ENCODE results near the gene BTBD6. TPM values are rescaled to one million over a fixed set of nuclear protein-coding genes. Genes with fewer than 3 reads are reported as not detected.
"Not testable (repeated sequence)": the region's sequence is repeated elsewhere in the genome, so short reads cannot be mapped to it uniquely, and the experiment has no call there.

The BTBD6 gene
- total and polyA plus RNA-seq, 9 donors, result 32.6 to 46.6 (median 37.9) TPM

DNA sequence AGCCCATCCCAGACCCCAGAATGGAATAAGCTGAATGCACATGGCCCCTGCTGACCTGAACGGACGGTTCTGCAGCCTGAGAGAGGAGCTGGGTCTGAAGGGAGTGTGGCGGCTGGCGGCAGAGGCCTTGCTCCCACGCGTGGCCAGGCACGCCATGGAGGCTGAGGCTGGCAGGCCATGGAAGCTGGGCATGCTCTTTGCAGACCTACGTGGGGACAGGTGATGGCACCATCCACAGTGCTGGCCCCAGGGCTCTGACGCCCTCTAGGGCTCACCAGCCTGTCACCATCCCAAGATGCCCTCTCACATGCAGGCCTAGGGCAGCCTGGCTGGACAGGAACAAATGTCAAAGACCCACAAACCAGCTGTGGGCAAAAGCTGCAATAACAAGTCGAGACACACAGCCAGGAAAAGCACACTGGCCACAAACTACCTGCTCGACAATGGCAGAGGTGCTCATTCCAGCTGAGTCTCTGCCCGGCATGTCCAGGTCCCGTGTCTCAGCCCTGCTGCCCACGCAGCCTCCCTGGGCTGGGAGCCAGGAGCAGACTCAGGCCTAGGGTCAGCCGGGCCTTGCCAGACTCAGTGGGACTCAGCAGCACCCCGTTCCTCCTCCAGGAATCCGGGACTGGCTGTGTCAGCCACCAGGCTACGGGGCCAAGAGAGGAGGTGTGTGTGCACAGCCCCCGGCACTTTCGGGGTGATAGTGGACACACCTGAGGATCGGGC, 19.7 kb downstream of the BTBD6 start:
- Histone ChIP-seq H3K27me3 (ENCODE audit: control insufficient read depth, insufficient read depth, low read length) (no peaks in the 10 kb centered on the region), H3K4me1 (ENCODE audit: control insufficient read depth, insufficient read depth, low read length) (no peaks in the 10 kb centered on the region), H3K9me3 (replicated peaks; ENCODE audit: control insufficient read depth, low read depth, low read length) (no peaks in the 10 kb centered on the region), H3K36me3 (ENCODE audit: control insufficient read depth, insufficient read depth, low read length) (peaks cover 26% of the 10 kb centered on the region), H3K27ac (ENCODE audit: low read length) (no peak overlapping the region), H3K4me3 (ENCODE audit: low read length) (no peak overlapping the region)
- WGBS (ENCODE audit: insufficient coverage), result 82% methylated on average over 18 of the region's 21 CpGs
- DNase-seq, result no peak

DNA sequence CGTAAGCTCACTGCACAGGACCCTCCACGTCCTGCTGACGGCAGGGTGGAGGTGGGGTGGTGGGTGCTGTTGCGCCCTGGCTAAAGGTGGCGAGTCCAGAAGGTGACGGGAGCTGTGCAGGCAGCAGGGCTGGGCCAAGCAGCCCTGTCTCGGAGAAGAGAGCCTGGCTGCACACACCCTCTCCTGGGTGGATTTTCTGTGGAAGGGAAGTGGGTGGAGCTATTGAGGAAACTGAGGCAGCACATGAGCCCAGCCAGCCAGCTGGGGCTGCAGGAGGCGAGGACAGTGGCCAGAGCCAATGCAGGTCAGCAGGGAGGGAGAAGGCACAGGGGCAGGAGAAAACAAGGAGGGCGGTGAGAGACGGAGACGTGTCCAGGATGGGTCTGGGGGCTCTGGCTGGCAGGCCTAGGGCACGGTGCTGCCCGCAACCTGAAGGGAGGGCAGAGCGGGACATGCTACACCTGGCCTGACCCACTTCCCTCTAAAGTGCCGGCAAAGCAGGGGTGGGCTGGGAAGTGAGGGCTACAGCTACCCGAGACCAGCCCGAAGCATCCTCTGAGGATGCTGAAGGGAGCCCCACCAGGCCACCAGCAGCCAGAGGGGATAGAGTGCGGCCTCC, 20.5 kb downstream of the BTBD6 start:
- Histone ChIP-seq H3K27ac (ENCODE audit: low read length) (no peak overlapping the region), H3K4me1 (ENCODE audit: control insufficient read depth, insufficient read depth, low read length) (no peaks in the 10 kb centered on the region), H3K4me3 (ENCODE audit: low read length) (no peak overlapping the region), H3K36me3 (ENCODE audit: control insufficient read depth, insufficient read depth, low read length) (peaks cover 22% of the 10 kb centered on the region), H3K9me3 (replicated peaks; ENCODE audit: control insufficient read depth, low read depth, low read length) (no peaks in the 10 kb centered on the region), H3K27me3 (ENCODE audit: control insufficient read depth, insufficient read depth, low read length) (no peaks in the 10 kb centered on the region)
- 85% methylated on average over 14 of the region's 18 CpGs for WGBS (ENCODE audit: insufficient coverage)
- no peak for DNase-seq

- Histone ChIP-seq H3K4me1 (ENCODE audit: control insufficient read depth, insufficient read depth, low read length) (no peaks in the 10 kb centered on the region), H3K4me3 (ENCODE audit: low read length) (no peak overlapping the region), H3K36me3 (ENCODE audit: control insufficient read depth, insufficient read depth, low read length) (peaks cover 18% of the 10 kb centered on the region), H3K27ac (ENCODE audit: low read length) (no peak overlapping the region), H3K27me3 (ENCODE audit: control insufficient read depth, insufficient read depth, low read length) (no peaks in the 10 kb centered on the region), H3K9me3 (replicated peaks; ENCODE audit: control insufficient read depth, low read depth, low read length) (no peaks in the 10 kb centered on the region)
- no peak for DNase-seq
- 87% methylated on average over 10 of the region's 11 CpGs for WGBS (ENCODE audit: insufficient coverage)
Observed at GRCh38 chr14:105269405-105269804, 21.1 kb downstream of the BTBD6 start.

DNA sequence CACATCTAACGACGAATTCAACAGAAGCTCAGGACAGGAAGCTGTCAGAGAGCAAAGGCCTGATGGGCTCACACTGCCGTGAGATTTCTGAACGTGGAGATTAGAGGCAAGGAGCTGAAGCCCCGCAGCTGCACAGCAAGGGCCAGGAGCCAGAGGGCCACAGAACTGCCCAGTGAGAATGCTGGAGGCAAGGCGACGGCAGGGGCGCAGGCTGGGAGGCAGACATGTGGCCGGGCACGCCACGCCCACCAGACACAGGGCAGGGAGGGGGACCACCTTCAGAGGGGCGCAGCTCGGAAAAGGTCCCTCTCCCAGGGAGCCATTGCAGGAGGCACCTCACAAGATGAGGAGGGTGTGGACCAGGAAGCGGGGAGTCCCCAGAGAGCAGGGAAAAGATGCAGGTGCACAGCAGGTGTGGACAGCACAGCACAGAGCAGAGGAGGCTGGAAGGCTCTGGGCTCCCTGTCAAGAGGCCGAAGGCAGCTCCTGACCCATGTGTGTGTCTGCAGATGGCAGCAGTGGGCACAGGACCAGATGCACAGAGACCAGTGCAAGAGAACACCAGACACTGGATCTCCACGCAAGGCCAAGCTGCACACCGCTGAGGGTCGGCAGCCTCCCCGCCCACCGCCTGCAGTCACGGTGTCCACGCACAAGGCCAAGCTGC, 23.0 kb downstream of the BTBD6 start:
- DNase-seq, result no peak
- H3K36me3 ChIP-seq (ENCODE audit: control insufficient read depth, insufficient read depth, low read length), result peaks cover 12% of the 10 kb centered on the region
- H3K4me3 ChIP-seq (ENCODE audit: low read length), result no peak overlapping the region
- H3K27ac ChIP-seq (ENCODE audit: low read length), result no peak overlapping the region
- no peaks in the 10 kb centered on the region for H3K9me3 ChIP-seq (replicated peaks; ENCODE audit: control insufficient read depth, low read depth, low read length)
- H3K27me3 ChIP-seq (ENCODE audit: control insufficient read depth, insufficient read depth, low read length), result no peaks in the 10 kb centered on the region
- H3K4me1 ChIP-seq (ENCODE audit: control insufficient read depth, insufficient read depth, low read length), result peaks cover 11% of the 10 kb centered on the region
- WGBS (ENCODE audit: insufficient coverage), result 70% methylated on average over 15 of the region's 22 CpGs

GRCh38 chr14:105272623-105273022, 24.3 kb downstream of the BTBD6 start:
- Histone ChIP-seq H3K9me3 (replicated peaks; ENCODE audit: control insufficient read depth, low read depth, low read length) (no peaks in the 10 kb centered on the region), H3K36me3 (ENCODE audit: control insufficient read depth, insufficient read depth, low read length) (peaks cover 12% of the 10 kb centered on the region), H3K4me1 (ENCODE audit: control insufficient read depth, insufficient read depth, low read length) (peaks cover 11% of the 10 kb centered on the region), H3K27me3 (ENCODE audit: control insufficient read depth, insufficient read depth, low read length) (no peaks in the 10 kb centered on the region), H3K4me3 (ENCODE audit: low read length) (no peak overlapping the region), H3K27ac (ENCODE audit: low read length) (no peak overlapping the region)
- DNase-seq, result no peak
- 86% methylated on average over 12 of the region's 15 CpGs for WGBS (ENCODE audit: insufficient coverage)

DNA sequence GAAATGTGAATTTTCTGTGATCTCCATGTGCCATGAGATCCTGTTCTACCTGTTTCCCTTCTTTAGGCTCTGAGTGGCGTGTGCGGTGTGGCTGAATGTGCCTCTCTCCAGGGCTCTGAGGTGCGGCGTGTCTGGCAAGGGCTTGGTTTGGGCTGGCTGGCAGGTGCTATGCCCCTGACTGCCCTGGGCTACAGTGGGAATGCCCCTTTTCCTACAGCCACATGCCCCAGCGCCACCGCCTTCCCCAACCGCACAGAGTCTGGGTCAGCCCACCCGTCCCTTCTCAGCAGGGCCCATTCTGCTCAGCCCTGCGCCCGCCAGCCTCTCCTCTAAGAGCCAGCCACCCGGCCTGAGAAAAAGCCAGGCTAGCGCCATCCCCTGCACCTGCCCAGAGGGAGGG, 24.7 kb downstream of the BTBD6 start:
- Histone ChIP-seq H3K27me3 (ENCODE audit: control insufficient read depth, insufficient read depth, low read length) (no peaks in the 10 kb centered on the region), H3K4me3 (ENCODE audit: low read length) (no peak overlapping the region), H3K4me1 (ENCODE audit: control insufficient read depth, insufficient read depth, low read length) (peaks cover 11% of the 10 kb centered on the region), H3K9me3 (replicated peaks; ENCODE audit: control insufficient read depth, low read depth, low read length) (no peaks in the 10 kb centered on the region), H3K36me3 (ENCODE audit: control insufficient read depth, insufficient read depth, low read length) (peaks cover 12% of the 10 kb centered on the region), H3K27ac (ENCODE audit: low read length) (no peak overlapping the region)
- 95% methylated on average over 11 of the region's 12 CpGs for whole genome bisulfite sequencing (ENCODE audit: insufficient coverage)
- no peak for DNase-seq

DNA sequence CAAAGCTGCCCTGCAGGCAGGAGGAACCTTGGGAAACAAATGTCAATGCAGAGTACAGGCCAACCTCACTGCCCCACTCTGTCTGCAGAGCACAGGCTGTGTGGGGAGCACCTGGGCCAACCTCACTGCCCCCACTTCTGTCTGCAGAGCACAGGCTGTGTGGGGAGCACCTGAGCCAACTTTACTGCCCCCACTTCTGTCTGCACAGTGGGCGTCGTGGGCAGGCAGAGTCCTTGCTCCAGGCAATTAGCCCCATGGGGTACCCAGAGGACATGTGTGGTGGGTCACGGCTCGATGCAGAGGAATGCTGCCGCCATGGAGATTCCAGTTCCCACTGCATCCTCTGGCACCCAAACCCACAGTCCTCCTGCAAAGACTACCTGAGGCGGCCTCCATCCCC, 26.3 kb downstream of the BTBD6 start:
- Histone ChIP-seq H3K9me3 (replicated peaks; ENCODE audit: control insufficient read depth, low read depth, low read length) (no peaks in the 10 kb centered on the region), H3K36me3 (ENCODE audit: control insufficient read depth, insufficient read depth, low read length) (peaks cover 3% of the 10 kb centered on the region), H3K4me3 (ENCODE audit: low read length) (no peak overlapping the region), H3K27ac (ENCODE audit: low read length) (no peak overlapping the region), H3K4me1 (ENCODE audit: control insufficient read depth, insufficient read depth, low read length) (peaks cover 11% of the 10 kb centered on the region), H3K27me3 (ENCODE audit: control insufficient read depth, insufficient read depth, low read length) (no peaks in the 10 kb centered on the region)
- WGBS (ENCODE audit: insufficient coverage), result 63% methylated on average over 4 of the region's 6 CpGs
- no peak for DNase-seq

DNA sequence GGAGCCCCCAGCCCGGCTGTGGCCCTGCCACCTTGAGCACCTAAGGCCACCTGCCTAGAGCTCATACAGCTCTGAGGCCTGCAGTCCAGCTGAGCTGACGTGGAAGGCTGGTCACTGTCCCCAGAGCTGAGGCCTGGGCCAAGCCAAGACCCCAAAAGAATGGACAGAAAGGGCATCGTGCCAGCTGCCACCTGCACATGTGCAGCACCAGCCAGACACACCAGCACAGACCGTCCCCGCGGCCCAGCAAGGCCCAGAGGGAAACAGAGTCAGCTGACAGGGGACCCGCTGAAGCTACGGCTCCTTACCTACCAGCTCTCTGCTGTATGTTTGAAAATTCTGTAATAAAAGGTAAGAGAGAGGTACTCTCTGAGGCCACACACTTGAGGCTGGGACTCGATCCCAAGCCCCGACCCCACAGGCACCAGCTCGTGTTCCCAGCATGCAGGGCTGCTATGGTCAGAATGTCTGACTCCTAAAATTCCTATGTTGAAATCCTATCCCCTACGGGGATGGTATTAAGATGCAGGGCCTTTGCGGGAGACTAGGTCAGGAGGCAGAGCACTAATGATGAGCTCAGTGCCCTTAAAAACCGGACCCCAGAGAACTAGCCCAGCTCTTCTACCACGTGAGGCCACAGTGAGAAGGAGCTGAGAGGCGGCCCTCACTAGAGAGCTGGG, 27.1 kb downstream of the BTBD6 start:
- Histone ChIP-seq H3K4me3 (ENCODE audit: low read length) (no peak overlapping the region), H3K27ac (ENCODE audit: low read length) (peak overlapping the region; percentile 72), H3K36me3 (ENCODE audit: control insufficient read depth, insufficient read depth, low read length) (peaks cover 5% of the 10 kb centered on the region), H3K9me3 (replicated peaks; ENCODE audit: control insufficient read depth, low read depth, low read length) (no peaks in the 10 kb centered on the region), H3K27me3 (ENCODE audit: control insufficient read depth, insufficient read depth, low read length) (no peaks in the 10 kb centered on the region), H3K4me1 (ENCODE audit: control insufficient read depth, insufficient read depth, low read length) (peaks cover 11% of the 10 kb centered on the region)
- no CpG with 5 or more reads among the region's 16 CpGs for WGBS (ENCODE audit: insufficient coverage)
- DNase-seq, result peak; percentile 67

GRCh38 chr14:105277448-105277847, 29.1 kb downstream of the BTBD6 start:
- H3K4me1 ChIP-seq (ENCODE audit: control insufficient read depth, insufficient read depth, low read length), result peaks cover 17% of the 10 kb centered on the region
- peak; percentile 68 for DNase-seq
- H3K9me3 ChIP-seq (replicated peaks; ENCODE audit: control insufficient read depth, low read depth, low read length); H3K4me3 ChIP-seq (ENCODE audit: low read length); H3K27ac ChIP-seq (ENCODE audit: low read length); H3K27me3 ChIP-seq (ENCODE audit: control insufficient read depth, insufficient read depth, low read length): not testable (repeated sequence)
- 90% methylated on average over 2 of the region's 4 CpGs for WGBS (ENCODE audit: insufficient coverage)
- H3K36me3 ChIP-seq (ENCODE audit: control insufficient read depth, insufficient read depth, low read length), result peaks cover 12% of the 10 kb centered on the region
